ENCODE data around the gene SGMS1. TPM values are rescaled to one million over a fixed set of nuclear protein-coding genes. Genes with fewer than 3 reads are reported as not detected.

Gene SGMS1
- total RNA-seq, 4 donors from 2014 or later = 139 to 198 (median 173) TPM

GRCh38 chr10:50335397-50335796, 288.4 kb downstream of the SGMS1 start:
- no peaks in the 10 kb centered on the region for H3K4me1 ChIP-seq
- no peaks in the 10 kb centered on the region for H3K9me3 ChIP-seq
- 85% methylated on average over 2 of the region's 2 CpGs for WGBS
- no peak overlapping the region for H3K27ac ChIP-seq
- TF ChIP-seq CTCF (IDR thresholded peaks at IDR 0.05) (no peak), POLR2A (IDR thresholded peaks at IDR 0.05) (no peak), POLR2AphosphoS5 (IDR thresholded peaks at IDR 0.05) (no peak), EP300 (IDR thresholded peaks at IDR 0.05) (no peak)
- no peaks in the 10 kb centered on the region for H3K27me3 ChIP-seq
- H3K36me3 ChIP-seq = peaks cover 13% of the 10 kb centered on the region
- H3K4me3 ChIP-seq = no peak overlapping the region
- DNase-seq (ENCODE audit: low spot score in 2 of 2) = no peak

GRCh38 chr10:50334273-50334672, 289.5 kb downstream of the SGMS1 start:
- no peaks in the 10 kb centered on the region for H3K27me3 ChIP-seq
- H3K4me1 ChIP-seq = no peaks in the 10 kb centered on the region
- no peak overlapping the region for H3K27ac ChIP-seq
- no peaks in the 10 kb centered on the region for H3K9me3 ChIP-seq
- TF ChIP-seq POLR2A (IDR thresholded peaks at IDR 0.05) (no peak), EP300 (IDR thresholded peaks at IDR 0.05) (no peak), CTCF (IDR thresholded peaks at IDR 0.05) (no peak), POLR2AphosphoS5 (IDR thresholded peaks at IDR 0.05) (no peak)
- DNase-seq (ENCODE audit: low spot score in 2 of 2) = no peak
- H3K36me3 ChIP-seq = peaks cover 5% of the 10 kb centered on the region
- H3K4me3 ChIP-seq = no peak overlapping the region
- 94% methylated on average over 2 of the region's 2 CpGs for WGBS

GRCh38 chr10:50333872-50334271, 289.9 kb downstream of the SGMS1 start:
- Histone ChIP-seq H3K4me1 (peaks cover 3% of the 10 kb centered on the region), H3K4me3 (no peak overlapping the region), H3K9me3 (no peaks in the 10 kb centered on the region), H3K36me3 (peaks cover 5% of the 10 kb centered on the region), H3K27ac (no peak overlapping the region), H3K27me3 (no peaks in the 10 kb centered on the region)
- no peak for TF ChIP-seq POLR2AphosphoS5 (IDR thresholded peaks at IDR 0.05)
- TF ChIP-seq POLR2A (IDR thresholded peaks at IDR 0.05) = no peak
- no peak for TF ChIP-seq CTCF (IDR thresholded peaks at IDR 0.05)
- no peak for TF ChIP-seq EP300 (IDR thresholded peaks at IDR 0.05)
- no peak for DNase-seq (ENCODE audit: low spot score in 2 of 2)

- H3K36me3 ChIP-seq = peaks cover 5% of the 10 kb centered on the region
- no peaks in the 10 kb centered on the region for H3K9me3 ChIP-seq
- no peaks in the 10 kb centered on the region for H3K27me3 ChIP-seq
- no peak overlapping the region for H3K27ac ChIP-seq
- 90% methylated on average over 3 of the region's 3 CpGs for WGBS
- H3K4me3 ChIP-seq = no peak overlapping the region
- TF ChIP-seq POLR2A (IDR thresholded peaks at IDR 0.05) (no peak), CTCF (IDR thresholded peaks at IDR 0.05) (no peak), EP300 (IDR thresholded peaks at IDR 0.05) (no peak), POLR2AphosphoS5 (IDR thresholded peaks at IDR 0.05) (no peak)
- DNase-seq (ENCODE audit: low spot score in 2 of 2) = no peak
- peaks cover 10% of the 10 kb centered on the region for H3K4me1 ChIP-seq
These were observed 291.5 kb downstream of the SGMS1 start for GRCh38 chr10:50332108-50332842.

GRCh38 chr10:50331486-50331885, 292.3 kb downstream of the SGMS1 start:
- peaks cover 5% of the 10 kb centered on the region for H3K36me3 ChIP-seq
- no peaks in the 10 kb centered on the region for H3K9me3 ChIP-seq
- no peak overlapping the region for H3K27ac ChIP-seq
- no peak for DNase-seq (ENCODE audit: low spot score in 2 of 2)
- TF ChIP-seq POLR2AphosphoS5 (IDR thresholded peaks at IDR 0.05) (no peak), EP300 (IDR thresholded peaks at IDR 0.05) (no peak), POLR2A (IDR thresholded peaks at IDR 0.05) (no peak)
- 99% methylated on average over 2 of the region's 2 CpGs for WGBS
- H3K4me1 ChIP-seq = peaks cover 17% of the 10 kb centered on the region
- H3K27me3 ChIP-seq = no peaks in the 10 kb centered on the region
- no peak overlapping the region for H3K4me3 ChIP-seq
